Astrocyte of the cerebellum (primary cell): Measurements from ENCODE around the gene RASAL1.

Source experiments
- DNase-seq: peaks from one replicate; pipeline ENCODE4 v3.0.0-alpha.2; 2011; ENCODE audit warnings: low read depth
- H3K4me3 ChIP-seq: 2 replicates; pipeline ENCODE4 v1.5.1; 2011; ENCODE audit warnings: mild to moderate bottlenecking, low read depth, low read length, moderate library complexity
- in situ Hi-C: cut with HindIII; loops from 2 replicates; pipeline ENCODE4 v1.10.0; 2017; ENCODE audit warnings: low sequenced_read_pairs
- TF ChIP-seq, protein P1 (sequence below): IDR thresholded peaks from 2 replicates; pipeline ENCODE4 v1.5.1; 2012; ENCODE audit warnings: low read length, low read depth, moderate library complexity, mild to moderate bottlenecking; ENCODE audit errors: missing control alignments

The RASAL1 gene

GRCh38 chr12:113162102-113163029 is 26.8 kb upstream of the RASAL1 start:
- in situ Hi-C loops = loop anchor here (25.0 kb wide), 1 partner anchor 100 kb away; the partner anchor contains the start of gene DTX1
- no peak overlapping the region for H3K4me3 ChIP-seq
- TF ChIP-seq, protein P1, sequence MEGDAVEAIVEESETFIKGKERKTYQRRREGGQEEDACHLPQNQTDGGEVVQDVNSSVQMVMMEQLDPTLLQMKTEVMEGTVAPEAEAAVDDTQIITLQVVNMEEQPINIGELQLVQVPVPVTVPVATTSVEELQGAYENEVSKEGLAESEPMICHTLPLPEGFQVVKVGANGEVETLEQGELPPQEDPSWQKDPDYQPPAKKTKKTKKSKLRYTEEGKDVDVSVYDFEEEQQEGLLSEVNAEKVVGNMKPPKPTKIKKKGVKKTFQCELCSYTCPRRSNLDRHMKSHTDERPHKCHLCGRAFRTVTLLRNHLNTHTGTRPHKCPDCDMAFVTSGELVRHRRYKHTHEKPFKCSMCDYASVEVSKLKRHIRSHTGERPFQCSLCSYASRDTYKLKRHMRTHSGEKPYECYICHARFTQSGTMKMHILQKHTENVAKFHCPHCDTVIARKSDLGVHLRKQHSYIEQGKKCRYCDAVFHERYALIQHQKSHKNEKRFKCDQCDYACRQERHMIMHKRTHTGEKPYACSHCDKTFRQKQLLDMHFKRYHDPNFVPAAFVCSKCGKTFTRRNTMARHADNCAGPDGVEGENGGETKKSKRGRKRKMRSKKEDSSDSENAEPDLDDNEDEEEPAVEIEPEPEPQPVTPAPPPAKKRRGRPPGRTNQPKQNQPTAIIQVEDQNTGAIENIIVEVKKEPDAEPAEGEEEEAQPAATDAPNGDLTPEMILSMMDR = no peak
- DNase-seq = no peak

GRCh38 chr12:113161415-113162016 is 26.0 kb upstream of the RASAL1 start:
- TF ChIP-seq, protein P1 = no peak
- no peak overlapping the region for H3K4me3 ChIP-seq
- no peak for DNase-seq
- in situ Hi-C loops = loop anchor here (25.0 kb wide), 1 partner anchor 99 kb away; the partner anchor contains the start of gene DTX1

DNA sequence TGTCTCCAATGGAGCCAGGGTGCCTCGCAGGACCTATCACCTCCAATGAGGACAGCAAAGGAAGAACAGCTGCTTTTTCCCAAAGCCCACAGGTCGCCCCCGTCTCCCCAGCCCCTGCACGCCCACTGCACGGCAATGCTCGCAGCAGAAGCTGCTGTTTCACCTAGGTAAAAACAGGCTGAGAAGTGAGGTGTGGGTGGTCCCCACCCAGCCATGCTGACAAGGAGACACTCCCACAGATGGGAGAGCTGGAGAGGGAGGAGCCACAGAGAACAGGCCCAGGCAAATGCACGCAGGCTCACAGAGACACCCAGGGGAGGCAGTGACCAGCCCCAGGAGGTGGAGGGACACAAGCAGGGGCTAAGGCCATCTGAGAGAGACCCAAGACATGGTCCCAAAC is 24.4 kb upstream of the RASAL1 start:
- in situ Hi-C loops = loop anchor here (25.0 kb wide), 1 partner anchor 98 kb away; the partner anchor contains the start of gene DTX1
- TF ChIP-seq, protein P1 = no peak
- H3K4me3 ChIP-seq = no peak overlapping the region
- no peak for DNase-seq

DNA sequence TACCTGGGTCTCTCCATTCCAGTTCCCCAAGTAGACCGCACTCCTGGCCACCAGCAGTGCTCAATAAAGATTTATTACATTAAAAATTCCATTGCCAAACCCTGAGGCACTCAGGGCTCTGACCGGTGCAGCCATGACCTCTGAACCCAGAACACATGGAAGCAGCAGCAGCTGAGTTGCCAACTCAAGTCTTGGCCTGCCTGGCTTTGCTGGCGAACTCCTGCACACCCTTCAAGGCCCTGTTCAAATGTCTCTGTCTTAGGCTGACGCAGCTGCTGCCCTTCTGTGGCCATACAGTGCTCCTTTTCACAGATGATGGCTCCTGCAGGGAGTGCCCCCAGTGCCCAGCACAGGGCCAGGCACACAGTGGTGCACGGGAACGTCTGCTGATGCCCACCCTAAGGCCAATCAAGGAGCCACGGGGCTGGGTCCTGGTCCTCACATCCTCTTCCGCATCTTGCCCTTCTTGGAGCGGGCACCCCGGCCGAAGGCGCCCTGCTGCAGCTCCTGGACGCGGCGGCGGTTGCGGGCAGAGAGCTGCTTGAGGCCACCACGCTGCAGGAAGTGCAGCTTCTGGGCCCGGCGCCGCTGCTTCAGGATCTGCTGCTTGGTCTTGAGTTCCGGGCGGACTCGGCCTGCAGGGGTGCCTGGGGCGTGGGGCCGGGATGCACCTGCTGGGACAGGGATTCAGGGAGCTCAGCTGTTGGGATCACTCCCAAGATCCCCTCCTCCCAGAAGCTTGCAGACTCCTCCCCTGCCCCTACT is 23.1 kb upstream of the RASAL1 start:
- DNase-seq = no peak
- H3K4me3 ChIP-seq = no peak overlapping the region
- TF ChIP-seq, protein P1 = no peak
- in situ Hi-C loops = loop anchor here (25.0 kb wide), 1 partner anchor 96 kb away; the partner anchor contains the start of gene DTX1

DNA sequence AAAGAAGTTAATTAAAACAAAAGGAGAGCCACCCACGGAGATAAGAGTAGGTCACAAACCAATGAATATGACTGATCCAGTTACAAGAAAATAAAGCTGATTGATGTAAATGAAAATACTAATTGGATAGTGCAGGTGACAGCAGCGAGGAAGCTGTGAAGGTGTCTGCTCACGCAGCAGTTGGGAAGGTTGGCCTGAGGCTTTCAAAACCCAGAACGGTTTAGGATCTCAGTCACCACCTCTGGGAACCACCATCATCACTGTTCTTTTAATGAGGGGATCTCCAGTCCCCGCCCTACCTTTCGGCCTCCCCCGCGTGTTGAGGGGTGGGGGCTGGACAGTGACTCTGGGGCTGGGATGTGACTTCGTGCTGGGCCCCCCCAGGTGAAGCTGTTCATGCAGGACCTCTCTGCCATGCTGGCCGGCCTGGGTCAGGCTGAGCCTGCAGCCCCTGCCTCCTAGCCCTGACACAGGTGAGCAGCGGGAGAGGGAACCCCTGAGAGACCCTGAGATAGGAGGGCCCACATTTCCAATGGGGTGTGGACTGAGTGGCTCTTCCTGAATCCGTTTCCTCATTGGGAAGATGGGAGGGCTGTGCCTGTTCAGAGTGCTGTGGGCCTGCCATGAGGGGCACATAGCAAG is 21.8 kb upstream of the RASAL1 start:
- H3K4me3 ChIP-seq = no peak overlapping the region
- TF ChIP-seq, protein P1 = no peak
- in situ Hi-C loops = loop anchor here (25.0 kb wide), 1 partner anchor 95 kb away; the partner anchor contains the start of gene DTX1
- DNase-seq = no peak
